Adipocyte (in vitro differentiated cells): ENCODE data around the gene CHKA.

Experiments
- DNase-seq: peaks from one replicate; pipeline ENCODE4 v3.0.0-alpha.2; 2015; ENCODE audit warnings: low read depth
- H3K27me3 ChIP-seq: replicated peaks from 2 replicates; pipeline ENCODE4 v1.7.0; 2013; ENCODE audit warnings: mild to moderate bottlenecking, low read length, moderate library complexity; ENCODE audit not compliant: control insufficient read depth, insufficient read depth
- H3K36me3 ChIP-seq: 2 replicates; pipeline ENCODE4 v1.7.0; 2013; ENCODE audit warnings: low read length, mild to moderate bottlenecking, moderate library complexity; ENCODE audit not compliant: control insufficient read depth, insufficient read depth, severe bottlenecking
- H3K4me1 ChIP-seq: 2 replicates; pipeline ENCODE4 v1.7.0; 2013; ENCODE audit warnings: mild to moderate bottlenecking, low read length, moderate library complexity; ENCODE audit not compliant: control insufficient read depth, insufficient read depth
- H3K4me3 ChIP-seq: 2 replicates; pipeline ENCODE4 v1.7.0; 2013; ENCODE audit warnings: mild to moderate bottlenecking, low read length, moderate library complexity
- H3K9ac ChIP-seq: 2 replicates; pipeline ENCODE4 v1.7.0; 2013; ENCODE audit warnings: mild to moderate bottlenecking, low read length, moderate library complexity
- H3K9me3 ChIP-seq: 2 replicates; pipeline ENCODE4 v1.7.0; 2013; ENCODE audit warnings: mild to moderate bottlenecking, low read length, moderate library complexity; ENCODE audit not compliant: control insufficient read depth

The CHKA gene

DNA sequence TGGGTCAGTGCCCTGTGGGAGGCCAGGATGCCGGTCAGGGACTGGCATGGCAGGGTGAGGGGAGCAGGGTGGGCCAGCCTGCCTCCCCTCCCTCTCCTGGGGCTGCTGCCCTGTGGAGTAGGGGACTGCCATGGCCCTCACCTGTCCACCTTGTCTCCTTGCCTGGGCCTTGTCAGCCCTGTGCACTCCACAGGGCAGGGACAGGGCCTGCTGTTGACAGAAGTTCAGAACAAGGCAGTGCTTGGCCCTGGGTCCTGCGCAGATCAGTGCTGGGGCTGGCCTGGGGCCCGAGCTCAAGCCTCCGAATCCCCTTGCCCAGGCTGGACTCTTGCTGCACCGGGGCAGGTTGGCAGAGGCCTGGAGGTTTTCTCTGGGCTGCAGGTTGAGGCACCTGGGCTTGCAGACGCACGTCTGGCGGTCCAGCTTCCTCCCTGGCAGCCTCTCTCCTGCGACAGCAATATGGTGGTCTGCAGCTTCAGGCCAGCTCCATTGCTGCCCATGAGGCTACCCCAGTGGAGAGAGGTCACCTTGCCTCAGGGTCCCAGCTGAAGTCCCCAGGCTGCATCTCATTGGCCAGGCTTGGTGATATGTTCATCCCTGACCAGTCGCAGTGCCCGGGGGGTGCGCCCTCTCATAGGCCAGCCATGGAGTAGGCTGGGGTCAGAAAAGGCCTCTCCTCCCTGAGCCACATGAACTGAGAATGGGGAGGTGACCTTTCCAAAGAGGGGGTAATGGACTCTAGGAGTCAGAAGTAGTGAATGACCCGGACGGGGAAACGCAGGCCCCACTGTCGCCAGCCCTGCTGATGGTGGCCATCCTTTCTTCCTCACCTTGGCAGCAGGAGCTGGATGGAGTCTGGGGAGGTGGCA is 21.5 kb upstream of the CHKA start:
- peaks cover 21% of the 10 kb centered on the region for H3K4me1 ChIP-seq
- H3K27me3 ChIP-seq, result no peaks in the 10 kb centered on the region
- no peaks in the 10 kb centered on the region for H3K36me3 ChIP-seq
- DNase-seq, result no peak
- H3K9me3 ChIP-seq, result no peaks in the 10 kb centered on the region
- H3K4me3 ChIP-seq, result no peak overlapping the region
- H3K9ac ChIP-seq, result no peak overlapping the region

- DNase-seq, result no peak
- H3K36me3 ChIP-seq, result no peaks in the 10 kb centered on the region
These were observed 20.8 kb upstream of the CHKA start for GRCh38 chr11:68142028-68142412.

DNA sequence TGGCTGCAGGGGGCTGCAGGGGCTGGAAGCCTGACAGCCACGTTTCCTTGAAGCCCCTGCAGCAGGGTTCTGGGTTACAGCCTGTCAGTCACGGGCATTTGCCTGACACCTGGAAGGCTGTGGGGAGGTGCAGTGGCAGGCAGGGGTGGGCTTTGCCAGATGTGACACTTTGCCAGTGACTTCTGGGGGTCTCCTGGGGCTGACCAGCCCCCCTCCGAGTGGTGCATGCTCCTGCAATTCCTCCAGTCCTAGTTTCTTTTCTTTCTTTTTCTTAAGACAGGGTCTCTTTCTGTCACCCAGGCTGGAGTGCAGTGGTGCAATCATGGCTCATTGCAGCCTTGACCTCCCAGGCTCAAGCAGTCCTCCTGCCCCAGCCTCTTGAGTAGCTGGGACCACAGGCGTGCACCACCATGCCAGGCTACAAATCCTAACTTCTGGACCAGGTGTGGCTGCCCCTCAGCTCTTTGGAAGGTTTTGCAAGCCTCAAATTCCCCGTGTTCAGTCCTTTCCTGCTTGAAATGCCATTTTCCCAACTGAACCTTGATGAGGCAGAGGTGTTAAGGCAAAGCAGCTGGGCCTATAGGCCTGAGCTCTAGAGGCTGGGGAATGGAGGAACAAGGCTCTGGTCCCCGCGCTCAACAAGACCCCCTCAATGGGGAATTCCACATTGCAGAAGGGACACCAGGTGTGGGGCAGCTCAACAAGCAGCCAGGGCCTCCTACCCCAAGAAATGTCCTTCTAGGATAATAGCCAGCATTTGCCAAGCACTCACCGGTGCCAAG is 20.2 kb upstream of the CHKA start:
- Histone ChIP-seq H3K4me3 (no peak overlapping the region), H3K9me3 (no peaks in the 10 kb centered on the region), H3K27me3 (no peaks in the 10 kb centered on the region), H3K9ac (no peak overlapping the region), H3K36me3 (no peaks in the 10 kb centered on the region), H3K4me1 (peaks cover 11% of the 10 kb centered on the region)
- DNase-seq, result no peak

More at GRCh38 chr11:68142028-68142412, 20.8 kb upstream of the CHKA start:
- no peak overlapping the region for H3K9ac ChIP-seq
- H3K4me1 ChIP-seq, result peaks cover 17% of the 10 kb centered on the region
- H3K27me3 ChIP-seq, result no peaks in the 10 kb centered on the region
- H3K4me3 ChIP-seq, result no peak overlapping the region
- H3K9me3 ChIP-seq, result no peaks in the 10 kb centered on the region

DNA sequence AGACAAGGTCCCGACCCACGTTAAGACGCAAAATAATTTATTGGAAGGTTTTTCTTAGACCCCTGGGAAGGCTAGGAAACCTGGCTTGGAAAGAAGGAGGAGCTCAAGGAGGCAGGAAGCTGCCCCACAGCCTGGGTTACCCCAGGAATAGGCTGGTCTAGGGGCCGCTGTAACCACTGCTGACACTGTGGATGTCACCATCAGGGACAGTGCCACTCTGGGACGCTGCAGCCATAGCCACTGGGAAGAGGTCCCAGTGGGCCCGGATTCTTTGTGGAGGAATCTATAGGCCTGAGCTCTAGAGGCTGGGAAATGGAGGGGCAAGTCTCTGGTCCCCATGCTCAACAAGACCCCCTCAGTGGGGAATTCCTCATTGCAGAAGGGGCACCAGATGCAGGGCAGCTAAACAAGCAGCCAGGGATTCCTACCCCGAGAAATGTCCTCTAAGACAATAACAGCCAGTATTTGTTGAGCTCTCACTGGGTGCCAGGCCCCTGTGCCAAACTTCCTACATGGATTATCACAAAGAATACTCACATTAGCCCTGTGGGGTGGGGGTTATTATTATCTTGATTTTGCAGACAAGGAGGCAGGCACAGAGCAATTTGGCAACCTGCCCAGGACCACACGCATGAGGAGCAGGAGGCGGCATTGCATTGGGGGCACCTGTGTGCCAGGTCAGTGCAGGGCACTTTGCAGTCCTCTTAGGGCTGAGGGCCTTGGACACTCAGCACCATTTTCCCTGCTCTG is 19.5 kb upstream of the CHKA start:
- peaks cover 9% of the 10 kb centered on the region for H3K4me1 ChIP-seq
- no peaks in the 10 kb centered on the region for H3K27me3 ChIP-seq
- DNase-seq, result no peak
- no peak overlapping the region for H3K9ac ChIP-seq
- H3K36me3 ChIP-seq, result no peaks in the 10 kb centered on the region
- no peaks in the 10 kb centered on the region for H3K9me3 ChIP-seq
- H3K4me3 ChIP-seq, result no peak overlapping the region

GRCh38 chr11:68138237-68138636 is 17.0 kb upstream of the CHKA start:
- DNase-seq, result no peak
- peak overlapping the region; percentile 50 for H3K9ac ChIP-seq
- peak overlapping the region; percentile 63 for H3K4me3 ChIP-seq
- H3K4me1 ChIP-seq, result peaks cover 14% of the 10 kb centered on the region
- H3K36me3 ChIP-seq, result no peaks in the 10 kb centered on the region
- H3K27me3 ChIP-seq, result no peaks in the 10 kb centered on the region
- H3K9me3 ChIP-seq, result peaks cover 6% of the 10 kb centered on the region

GRCh38 chr11:68137833-68138232 is 16.6 kb upstream of the CHKA start:
- Histone ChIP-seq H3K9me3 (peaks cover 7% of the 10 kb centered on the region), H3K27me3 (no peaks in the 10 kb centered on the region), H3K36me3 (no peaks in the 10 kb centered on the region), H3K4me3 (peak overlapping the region; percentile 63), H3K9ac (peak overlapping the region; percentile 50), H3K4me1 (peaks cover 14% of the 10 kb centered on the region)
- peak; percentile 8 for DNase-seq

DNA sequence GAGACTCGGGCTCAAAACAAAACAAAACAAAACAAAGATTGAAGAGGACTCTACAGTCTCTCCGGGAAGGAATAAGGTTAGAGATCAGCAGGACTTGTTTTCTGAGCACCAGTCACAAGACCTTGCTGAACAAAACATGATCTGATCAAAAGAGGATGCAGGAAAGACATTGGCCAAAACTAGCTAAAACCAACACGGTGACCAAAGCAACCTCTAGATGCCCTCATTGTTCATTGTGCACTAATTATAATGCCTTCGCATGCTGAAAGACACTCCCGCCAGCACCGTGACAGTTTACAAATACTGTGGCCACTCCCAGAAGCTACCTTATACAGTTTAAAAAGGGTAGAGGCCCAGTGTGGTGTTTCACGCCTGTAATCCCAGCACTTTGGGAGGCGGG is 15.7 kb upstream of the CHKA start:
- Histone ChIP-seq H3K9me3 (peaks cover 9% of the 10 kb centered on the region), H3K9ac (no peak overlapping the region), H3K4me3 (no peak overlapping the region), H3K27me3 (no peaks in the 10 kb centered on the region), H3K36me3 (no peaks in the 10 kb centered on the region), H3K4me1 (peaks cover 14% of the 10 kb centered on the region)
- DNase-seq, result no peak

- H3K4me3 ChIP-seq, result no peak overlapping the region
- H3K4me1 ChIP-seq, result peaks cover 14% of the 10 kb centered on the region
- no peaks in the 10 kb centered on the region for H3K36me3 ChIP-seq
- DNase-seq, result no peak
- no peak overlapping the region for H3K9ac ChIP-seq
- H3K27me3 ChIP-seq, result no peaks in the 10 kb centered on the region
- peaks cover 9% of the 10 kb centered on the region for H3K9me3 ChIP-seq
These were observed 14.0 kb upstream of the CHKA start for GRCh38 chr11:68135161-68135560.

GRCh38 chr11:68133761-68134160 is 12.6 kb upstream of the CHKA start:
- DNase-seq, result no peak
- no peaks in the 10 kb centered on the region for H3K36me3 ChIP-seq
- peaks cover 9% of the 10 kb centered on the region for H3K9me3 ChIP-seq
- peaks cover 18% of the 10 kb centered on the region for H3K4me1 ChIP-seq
- H3K9ac ChIP-seq, result no peak overlapping the region
- no peaks in the 10 kb centered on the region for H3K27me3 ChIP-seq
- H3K4me3 ChIP-seq, result no peak overlapping the region

DNA sequence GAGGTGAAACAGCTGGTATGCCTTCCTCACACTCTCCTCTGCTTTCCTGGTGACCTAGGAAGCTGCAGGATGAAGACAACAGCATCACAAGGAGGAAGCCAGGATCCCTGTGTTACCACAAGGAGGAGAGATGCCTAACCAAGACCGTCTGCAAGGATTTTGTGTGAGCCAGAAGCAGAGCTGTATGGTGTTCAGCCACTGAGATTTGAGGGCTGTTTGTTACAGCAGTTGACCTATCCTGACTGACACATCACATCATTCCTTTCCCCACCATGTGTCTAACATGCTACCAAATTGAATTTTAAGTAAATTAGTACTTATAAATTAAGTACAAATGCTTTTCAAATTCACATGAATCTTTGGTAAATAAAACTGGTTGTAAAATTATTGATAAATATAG is 8.9 kb upstream of the CHKA start:
- Histone ChIP-seq H3K9ac (no peak overlapping the region), H3K4me3 (no peak overlapping the region), H3K27me3 (no peaks in the 10 kb centered on the region), H3K4me1 (peaks cover 26% of the 10 kb centered on the region), H3K36me3 (no peaks in the 10 kb centered on the region), H3K9me3 (peaks cover 9% of the 10 kb centered on the region)
- no peak for DNase-seq
